ENCODE results near the gene PLXNB1.

PLXNB1 gene

GRCh38 chr3:48356419-48356818 is 73.5 kb downstream of the PLXNB1 start:
- no peak for DNase-seq

DNA sequence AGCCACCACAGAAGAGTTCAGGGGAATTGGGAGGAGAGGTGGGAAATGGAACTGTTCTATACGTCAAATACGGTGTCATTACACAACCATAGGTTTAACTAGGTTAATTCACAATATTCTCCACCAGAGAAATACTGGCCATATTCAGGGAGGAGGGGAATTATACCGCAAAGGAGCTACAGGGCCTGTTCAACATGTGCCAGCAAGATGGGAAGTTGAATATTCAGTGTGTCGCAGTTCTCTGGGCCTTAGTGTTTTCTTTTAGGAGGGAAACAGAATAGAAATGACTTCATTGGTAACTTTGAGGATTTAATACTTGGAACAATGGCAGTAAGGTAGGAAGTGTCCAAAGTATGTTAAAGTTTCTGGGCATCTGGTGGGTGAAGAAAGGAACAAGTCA is 75.9 kb downstream of the PLXNB1 start:
- DNase-seq, result no peak
